ENCODE measurements around the gene AMIGO2.
"Not testable (repeated sequence)": the region's sequence is repeated elsewhere in the genome, so short reads cannot be mapped to it uniquely, and the experiment has no call there.

Gene AMIGO2
- total RNA-seq: 27.0 to 53.1 (median 45.2) reads per million in 4 experiments

- peak; percentile 12 for DNase-seq
Observed at GRCh38 chr12:47079468-47079980, at the start of gene AMIGO2, which contains the start of gene PCED1B. AMIGO2 (minus strand) TSS chr12:47079959; CDS start chr12:47079002, 957 bp downstream. PCED1B (plus strand) TSS chr12:47079621; CDS start chr12:47235064, 155,443 bp downstream.

GRCh38 chr12:47126246-47126645 lies 46.5 kb upstream of the AMIGO2 start:
- no peak for DNase-seq

- no peak for DNase-seq
Observed at GRCh38 chr12:47124451-47124850, 44.7 kb upstream of the AMIGO2 start.

GRCh38 chr12:47123730-47124129 lies 44.0 kb upstream of the AMIGO2 start:
- DNase-seq: no peak

GRCh38 chr12:47122602-47123001 lies 42.8 kb upstream of the AMIGO2 start:
- no peak for DNase-seq

- DNase-seq: no peak
Observed at GRCh38 chr12:47121146-47121545, 41.4 kb upstream of the AMIGO2 start.

GRCh38 chr12:47120736-47121135 lies 41.0 kb upstream of the AMIGO2 start:
- DNase-seq: no peak

GRCh38 chr12:47117305-47117704 lies 37.5 kb upstream of the AMIGO2 start:
- not testable (repeated sequence) for DNase-seq

- DNase-seq: no peak
Observed at GRCh38 chr12:47114481-47114892, 34.7 kb upstream of the AMIGO2 start.

- DNase-seq: no peak
Observed at GRCh38 chr12:47112679-47113078, 32.9 kb upstream of the AMIGO2 start.

GRCh38 chr12:47111854-47112253 lies 32.1 kb upstream of the AMIGO2 start:
- DNase-seq: no peak

GRCh38 chr12:47111392-47111778 lies 31.6 kb upstream of the AMIGO2 start:
- DNase-seq: no peak

- DNase-seq: no peak
Observed at GRCh38 chr12:47110718-47111391, 31.1 kb upstream of the AMIGO2 start.

- DNase-seq: no peak
Observed at GRCh38 chr12:47110011-47110541, 30.3 kb upstream of the AMIGO2 start.

- no peak for DNase-seq
Observed at GRCh38 chr12:47107926-47108325, 28.2 kb upstream of the AMIGO2 start.

GRCh38 chr12:47107446-47107845 lies 27.7 kb upstream of the AMIGO2 start:
- DNase-seq: no peak

- DNase-seq: no peak
Observed at GRCh38 chr12:47105914-47106674, 26.3 kb upstream of the AMIGO2 start.

- no peak for DNase-seq
Observed at GRCh38 chr12:47102845-47103651, 23.3 kb upstream of the AMIGO2 start.

GRCh38 chr12:47102406-47102805 lies 22.6 kb upstream of the AMIGO2 start:
- no peak for DNase-seq

- DNase-seq: no peak
Observed at GRCh38 chr12:47100160-47100559, 20.4 kb upstream of the AMIGO2 start.

- DNase-seq: no peak
Observed at GRCh38 chr12:47099610-47100009, 19.9 kb upstream of the AMIGO2 start.

- no peak for DNase-seq
Observed at GRCh38 chr12:47098099-47098498, 18.3 kb upstream of the AMIGO2 start.

Measured in effector CD8-positive, alpha-beta T cell (primary cell).